ENCODE results near the gene NIT1. TPM values are rescaled to one million over a fixed set of nuclear protein-coding genes. Genes with fewer than 3 reads are reported as not detected.

The NIT1 gene
- total and polyA plus RNA-seq, 2 of the 13 experiments (the other 11 are each of a cell fraction or from before 2014, with no cell fraction given) = 22.7 to 31.0 TPM

DNA sequence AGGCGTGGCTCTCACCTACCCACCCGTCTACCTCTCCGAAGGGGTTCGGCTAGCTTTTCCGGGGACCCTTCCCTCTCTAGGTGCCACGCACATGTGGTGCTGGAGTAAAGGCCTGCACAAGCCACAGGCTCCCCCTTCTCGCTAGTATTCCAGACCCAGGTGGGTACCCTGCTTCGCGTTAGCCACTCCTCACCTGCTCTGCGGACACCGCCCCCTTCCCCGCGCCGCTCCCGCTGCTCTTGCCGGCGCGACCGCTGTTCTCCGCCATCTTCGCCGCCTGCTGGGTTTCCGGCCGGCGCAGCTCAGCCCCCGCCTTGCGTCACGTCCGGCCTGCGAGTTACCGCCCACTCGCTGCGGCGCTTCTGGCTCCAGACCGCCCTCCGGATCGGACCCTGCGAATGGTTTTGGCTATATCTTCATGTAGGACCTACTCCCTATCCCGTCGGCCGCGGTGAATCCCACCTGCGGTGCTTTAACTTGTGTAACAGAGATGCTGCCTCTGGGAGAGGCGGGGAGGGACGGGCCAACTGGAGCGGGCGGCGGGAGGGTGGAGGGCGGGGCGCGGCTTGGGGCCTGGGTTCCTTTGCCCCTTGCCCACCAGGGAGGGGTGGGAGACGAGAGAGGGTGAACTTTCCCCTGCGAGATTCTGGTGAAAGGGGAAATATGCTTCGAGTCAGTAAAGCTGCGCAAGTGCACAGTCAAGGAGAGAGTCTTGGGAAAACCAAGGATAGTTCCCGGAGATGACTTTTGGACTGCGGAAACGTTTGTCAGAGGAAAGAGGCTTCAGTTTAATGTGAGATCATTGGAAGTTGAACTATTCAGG is at the start of gene NIT1, which contains the start of gene PFDN2 (continued):
- peak; percentile 87 for TF ChIP-seq ASH2L (IDR thresholded peaks at IDR 0.05; ENCODE audit: insufficient read length, low read depth, low read length)
- peak; percentile 86; the same call in 1 of the 2 replicates for TF ChIP-seq ZNF788 (CRISPR knock-in tag; IDR thresholded peaks at IDR 0.05; ENCODE audit: borderline replicate concordance)
- TF ChIP-seq KLF15 (CRISPR knock-in tag; IDR thresholded peaks at IDR 0.05; ENCODE audit: borderline replicate concordance) = 0 out of 2 replicates have a peak, but pooled peaks have one; percentile 86
- TF ChIP-seq MIER3 (CRISPR knock-in tag; IDR thresholded peaks at IDR 0.05; ENCODE audit: borderline replicate concordance) = peak; percentile 45; the same call in 1 of the 2 replicates
- TF ChIP-seq ZNF274 (CRISPR knock-in tag; IDR thresholded peaks at IDR 0.05) = peak; percentile 93
- peak; percentile 71; the same call in 1 of the 2 replicates for TF ChIP-seq BRD4 (CRISPR knock-in tag; IDR thresholded peaks at IDR 0.05)
- 0 out of 2 replicates have a peak, but pooled peaks have one; percentile 47 for TF ChIP-seq ZSCAN9 (CRISPR knock-in tag; IDR thresholded peaks at IDR 0.05; ENCODE audit: borderline replicate concordance)
- 0 out of 2 replicates have a peak, but pooled peaks have one; percentile 44 for TF ChIP-seq ZNF180 (CRISPR knock-in tag; IDR thresholded peaks at IDR 0.05; ENCODE audit: borderline replicate concordance, low read depth)
- TF ChIP-seq, protein P1, sequence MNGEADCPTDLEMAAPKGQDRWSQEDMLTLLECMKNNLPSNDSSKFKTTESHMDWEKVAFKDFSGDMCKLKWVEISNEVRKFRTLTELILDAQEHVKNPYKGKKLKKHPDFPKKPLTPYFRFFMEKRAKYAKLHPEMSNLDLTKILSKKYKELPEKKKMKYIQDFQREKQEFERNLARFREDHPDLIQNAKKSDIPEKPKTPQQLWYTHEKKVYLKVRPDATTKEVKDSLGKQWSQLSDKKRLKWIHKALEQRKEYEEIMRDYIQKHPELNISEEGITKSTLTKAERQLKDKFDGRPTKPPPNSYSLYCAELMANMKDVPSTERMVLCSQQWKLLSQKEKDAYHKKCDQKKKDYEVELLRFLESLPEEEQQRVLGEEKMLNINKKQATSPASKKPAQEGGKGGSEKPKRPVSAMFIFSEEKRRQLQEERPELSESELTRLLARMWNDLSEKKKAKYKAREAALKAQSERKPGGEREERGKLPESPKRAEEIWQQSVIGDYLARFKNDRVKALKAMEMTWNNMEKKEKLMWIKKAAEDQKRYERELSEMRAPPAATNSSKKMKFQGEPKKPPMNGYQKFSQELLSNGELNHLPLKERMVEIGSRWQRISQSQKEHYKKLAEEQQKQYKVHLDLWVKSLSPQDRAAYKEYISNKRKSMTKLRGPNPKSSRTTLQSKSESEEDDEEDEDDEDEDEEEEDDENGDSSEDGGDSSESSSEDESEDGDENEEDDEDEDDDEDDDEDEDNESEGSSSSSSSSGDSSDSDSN (CRISPR knock-in tag; IDR thresholded peaks at IDR 0.05) = peak; percentile 62; the same call in 1 of the 2 replicates
- TF ChIP-seq, protein P2, sequence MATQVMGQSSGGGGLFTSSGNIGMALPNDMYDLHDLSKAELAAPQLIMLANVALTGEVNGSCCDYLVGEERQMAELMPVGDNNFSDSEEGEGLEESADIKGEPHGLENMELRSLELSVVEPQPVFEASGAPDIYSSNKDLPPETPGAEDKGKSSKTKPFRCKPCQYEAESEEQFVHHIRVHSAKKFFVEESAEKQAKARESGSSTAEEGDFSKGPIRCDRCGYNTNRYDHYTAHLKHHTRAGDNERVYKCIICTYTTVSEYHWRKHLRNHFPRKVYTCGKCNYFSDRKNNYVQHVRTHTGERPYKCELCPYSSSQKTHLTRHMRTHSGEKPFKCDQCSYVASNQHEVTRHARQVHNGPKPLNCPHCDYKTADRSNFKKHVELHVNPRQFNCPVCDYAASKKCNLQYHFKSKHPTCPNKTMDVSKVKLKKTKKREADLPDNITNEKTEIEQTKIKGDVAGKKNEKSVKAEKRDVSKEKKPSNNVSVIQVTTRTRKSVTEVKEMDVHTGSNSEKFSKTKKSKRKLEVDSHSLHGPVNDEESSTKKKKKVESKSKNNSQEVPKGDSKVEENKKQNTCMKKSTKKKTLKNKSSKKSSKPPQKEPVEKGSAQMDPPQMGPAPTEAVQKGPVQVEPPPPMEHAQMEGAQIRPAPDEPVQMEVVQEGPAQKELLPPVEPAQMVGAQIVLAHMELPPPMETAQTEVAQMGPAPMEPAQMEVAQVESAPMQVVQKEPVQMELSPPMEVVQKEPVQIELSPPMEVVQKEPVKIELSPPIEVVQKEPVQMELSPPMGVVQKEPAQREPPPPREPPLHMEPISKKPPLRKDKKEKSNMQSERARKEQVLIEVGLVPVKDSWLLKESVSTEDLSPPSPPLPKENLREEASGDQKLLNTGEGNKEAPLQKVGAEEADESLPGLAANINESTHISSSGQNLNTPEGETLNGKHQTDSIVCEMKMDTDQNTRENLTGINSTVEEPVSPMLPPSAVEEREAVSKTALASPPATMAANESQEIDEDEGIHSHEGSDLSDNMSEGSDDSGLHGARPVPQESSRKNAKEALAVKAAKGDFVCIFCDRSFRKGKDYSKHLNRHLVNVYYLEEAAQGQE (IDR thresholded peaks at IDR 0.05; ENCODE audit: borderline replicate concordance in 1 of 2, low read depth in 1 of 2, low read length in 2 of 2) = peak in 1 of 2 experiments; percentile 36; a peak in 1 of 4 replicates
- no peak for TF ChIP-seq JUND (CRISPR knock-in tag; IDR thresholded peaks at IDR 0.05)
- peak; percentile 90 for TF ChIP-seq HNRNPLL (IDR thresholded peaks at IDR 0.05; ENCODE audit: low read depth, low read length, poor library complexity, severe bottlenecking)
- TF ChIP-seq ZNF891 (CRISPR knock-in tag; IDR thresholded peaks at IDR 0.05) = peak; percentile 87
- TF ChIP-seq, protein P3, sequence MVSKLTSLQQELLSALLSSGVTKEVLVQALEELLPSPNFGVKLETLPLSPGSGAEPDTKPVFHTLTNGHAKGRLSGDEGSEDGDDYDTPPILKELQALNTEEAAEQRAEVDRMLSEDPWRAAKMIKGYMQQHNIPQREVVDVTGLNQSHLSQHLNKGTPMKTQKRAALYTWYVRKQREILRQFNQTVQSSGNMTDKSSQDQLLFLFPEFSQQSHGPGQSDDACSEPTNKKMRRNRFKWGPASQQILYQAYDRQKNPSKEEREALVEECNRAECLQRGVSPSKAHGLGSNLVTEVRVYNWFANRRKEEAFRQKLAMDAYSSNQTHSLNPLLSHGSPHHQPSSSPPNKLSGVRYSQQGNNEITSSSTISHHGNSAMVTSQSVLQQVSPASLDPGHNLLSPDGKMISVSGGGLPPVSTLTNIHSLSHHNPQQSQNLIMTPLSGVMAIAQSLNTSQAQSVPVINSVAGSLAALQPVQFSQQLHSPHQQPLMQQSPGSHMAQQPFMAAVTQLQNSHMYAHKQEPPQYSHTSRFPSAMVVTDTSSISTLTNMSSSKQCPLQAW (CRISPR knock-in tag; IDR thresholded peaks at IDR 0.05) = peak; percentile 72
- TF ChIP-seq, protein P4, sequence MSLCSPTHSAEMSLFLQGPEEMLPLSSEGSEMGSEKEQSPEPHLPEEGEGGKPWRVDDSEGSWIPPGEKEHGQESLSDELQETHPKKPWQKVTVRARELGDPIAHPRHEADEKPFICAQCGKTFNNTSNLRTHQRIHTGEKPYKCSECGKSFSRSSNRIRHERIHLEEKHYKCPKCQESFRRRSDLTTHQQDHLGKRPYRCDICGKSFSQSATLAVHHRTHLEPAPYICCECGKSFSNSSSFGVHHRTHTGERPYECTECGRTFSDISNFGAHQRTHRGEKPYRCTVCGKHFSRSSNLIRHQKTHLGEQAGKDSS (CRISPR knock-in tag; IDR thresholded peaks at IDR 0.05; ENCODE audit: borderline replicate concordance, low read depth) = no peak; the same call in 1 of the 2 replicates
- TF ChIP-seq, protein P5, sequence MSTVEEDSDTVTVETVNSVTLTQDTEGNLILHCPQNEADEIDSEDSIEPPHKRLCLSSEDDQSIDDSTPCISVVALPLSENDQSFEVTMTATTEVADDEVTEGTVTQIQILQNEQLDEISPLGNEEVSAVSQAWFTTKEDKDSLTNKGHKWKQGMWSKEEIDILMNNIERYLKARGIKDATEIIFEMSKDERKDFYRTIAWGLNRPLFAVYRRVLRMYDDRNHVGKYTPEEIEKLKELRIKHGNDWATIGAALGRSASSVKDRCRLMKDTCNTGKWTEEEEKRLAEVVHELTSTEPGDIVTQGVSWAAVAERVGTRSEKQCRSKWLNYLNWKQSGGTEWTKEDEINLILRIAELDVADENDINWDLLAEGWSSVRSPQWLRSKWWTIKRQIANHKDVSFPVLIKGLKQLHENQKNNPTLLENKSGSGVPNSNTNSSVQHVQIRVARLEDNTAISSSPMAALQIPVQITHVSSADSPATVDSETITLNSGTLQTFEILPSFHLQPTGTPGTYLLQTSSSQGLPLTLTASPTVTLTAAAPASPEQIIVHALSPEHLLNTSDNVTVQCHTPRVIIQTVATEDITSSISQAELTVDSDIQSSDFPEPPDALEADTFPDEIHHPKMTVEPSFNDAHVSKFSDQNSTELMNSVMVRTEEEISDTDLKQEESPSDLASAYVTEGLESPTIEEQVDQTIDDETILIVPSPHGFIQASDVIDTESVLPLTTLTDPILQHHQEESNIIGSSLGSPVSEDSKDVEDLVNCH (CRISPR knock-in tag; IDR thresholded peaks at IDR 0.05) = no peak
